ENCODE data around the gene CPED1.

Gene CPED1

GRCh38 chr7:120955577-120956149, 32.8 kb upstream of the CPED1 start:
- TF ChIP-seq CTCF (IDR thresholded peaks at IDR 0.05; ENCODE audit: low read depth, low read length) = no peak

GRCh38 chr7:120959929-120960484, 28.5 kb upstream of the CPED1 start:
- no peak for TF ChIP-seq CTCF (IDR thresholded peaks at IDR 0.05; ENCODE audit: low read depth, low read length)

More at GRCh38 chr7:120955577-120956149, 32.8 kb upstream of the CPED1 start:
- no peak for DNase-seq (ENCODE audit: low read depth in 2 of 2)
- H3K4me3 ChIP-seq (replicated peaks in 1 of 2; ENCODE audit: low read depth in 2 of 2, low read length in 2 of 2) = no peak overlapping the region

GRCh38 chr7:120960714-120961113, 27.8 kb upstream of the CPED1 start:
- TF ChIP-seq CTCF (IDR thresholded peaks at IDR 0.05; ENCODE audit: low read depth, low read length) = no peak
- H3K4me3 ChIP-seq (replicated peaks in 1 of 2; ENCODE audit: low read depth in 2 of 2, low read length in 2 of 2) = no peak overlapping the region
- no peak for DNase-seq (ENCODE audit: low read depth in 2 of 2)

More at GRCh38 chr7:120959929-120960484, 28.5 kb upstream of the CPED1 start:
- H3K4me3 ChIP-seq (replicated peaks in 1 of 2; ENCODE audit: low read depth in 2 of 2, low read length in 2 of 2) = no peak overlapping the region
- DNase-seq (ENCODE audit: low read depth in 2 of 2) = no peak

GRCh38 chr7:120961638-120962173, 26.8 kb upstream of the CPED1 start:
- no peak for TF ChIP-seq CTCF (IDR thresholded peaks at IDR 0.05; ENCODE audit: low read depth, low read length)
- DNase-seq (ENCODE audit: low read depth in 2 of 2) = no peak
- H3K4me3 ChIP-seq (replicated peaks in 1 of 2; ENCODE audit: low read depth in 2 of 2, low read length in 2 of 2) = no peak overlapping the region

- no peak for DNase-seq (ENCODE audit: low read depth in 2 of 2)
- no peak overlapping the region for H3K4me3 ChIP-seq (replicated peaks in 1 of 2; ENCODE audit: low read depth in 2 of 2, low read length in 2 of 2)
- no peak for TF ChIP-seq CTCF (IDR thresholded peaks at IDR 0.05; ENCODE audit: low read depth, low read length)
Measured at GRCh38 chr7:120964088-120964487, 24.4 kb upstream of the CPED1 start.

GRCh38 chr7:120966961-120967360, 21.6 kb upstream of the CPED1 start:
- H3K4me3 ChIP-seq (replicated peaks in 1 of 2; ENCODE audit: low read depth in 2 of 2, low read length in 2 of 2) = no peak overlapping the region
- DNase-seq (ENCODE audit: low read depth in 2 of 2) = no peak
- TF ChIP-seq CTCF (IDR thresholded peaks at IDR 0.05; ENCODE audit: low read depth, low read length) = no peak
